GM12878 (cell line): ENCODE measurements around the gene CAMLG. TPM values are rescaled to one million over a fixed set of nuclear protein-coding genes. Genes with fewer than 3 reads are reported as not detected.

Experiments used
- BCLAF1 ChIP-seq: fragments of 450-650 bp; IDR thresholded peaks from 2 replicates; pipeline ENCODE4 v1.6.1; 2017; ENCODE audit warnings: antibody characterized with exemption, mild to moderate bottlenecking, moderate library complexity
- BHLHE40 ChIP-seq, 2 experiments: fragments of 450-650 bp in 1 of 2; IDR thresholded peaks; 2 replicates each; pipeline ENCODE4 v1.6.1; 2011 to 2017; ENCODE audit warnings: low read depth in 2 of 2, borderline replicate concordance in 1 of 2, improper control_type of control experiment in 1 of 2, low read length in 1 of 2, mild to moderate bottlenecking in 1 of 2
- CHD2 ChIP-seq: IDR thresholded peaks from 2 replicates; pipeline ENCODE4 v1.6.1; 2011; ENCODE audit warnings: low read depth, low read length, improper control_type of control experiment, borderline replicate concordance
- FOXM1 ChIP-seq: IDR thresholded peaks from 2 replicates; pipeline ENCODE4 v1.6.1; 2012; ENCODE audit warnings: low read depth, mild to moderate bottlenecking, inconsistent platforms, low read length, moderate library complexity
- HCFC1 ChIP-seq: fragments of 150-350 bp; IDR thresholded peaks from 2 replicates; pipeline ENCODE4 v1.6.1; 2014; ENCODE audit warnings: low read length
- HDAC6 ChIP-seq: fragments of 200-600 bp; sonication (generic); IDR thresholded peaks from one replicate; pipeline ENCODE4 v1.8.0; 2017; ENCODE audit warnings: antibody characterized with exemption; ENCODE audit not compliant: unreplicated experiment
- IKZF1 ChIP-seq: fragments of 450-650 bp; conservative IDR thresholded peaks from 2 replicates; pipeline ENCODE4 v1.6.1; 2017; ENCODE audit warnings: antibody characterized with exemption, mild to moderate bottlenecking
- IKZF2 ChIP-seq, 2 experiments: fragments of 450-650 bp; IDR thresholded peaks; 2 replicates each; pipeline ENCODE4 v1.6.1; 2017; ENCODE audit warnings: mild to moderate bottlenecking in 2 of 2, moderate library complexity in 2 of 2
- LARP7 ChIP-seq: fragments of 450-650 bp; IDR thresholded peaks from 2 replicates; pipeline ENCODE4 v1.6.1; 2017; ENCODE audit warnings: mild to moderate bottlenecking
- MEF2B ChIP-seq: fragments of 450-650 bp; IDR thresholded peaks from 2 replicates; pipeline ENCODE4 v1.6.1; 2018; ENCODE audit warnings: mild to moderate bottlenecking, moderate library complexity; ENCODE audit not compliant: partially characterized antibody, poor library complexity, severe bottlenecking
- MXI1 ChIP-seq: fragments of 150-350 bp; IDR thresholded peaks from 2 replicates; pipeline ENCODE4 v1.6.1; 2011; ENCODE audit warnings: low read depth, mild to moderate bottlenecking, inconsistent platforms, low read length, improper control_type of control experiment
- PAX5 ChIP-seq: IDR thresholded peaks from 2 replicates; pipeline ENCODE4 v1.6.1; 2011; ENCODE audit warnings: low read depth, low read length, borderline replicate concordance
- POLR2AphosphoS5 ChIP-seq: IDR thresholded peaks from 2 replicates; pipeline ENCODE4 v1.6.1; 2011; ENCODE audit warnings: mild to moderate bottlenecking, low read length, inconsistent platforms
- RAD51 ChIP-seq: fragments of 450-650 bp; IDR thresholded peaks from 2 replicates; pipeline ENCODE4 v1.6.1; 2016; ENCODE audit warnings: moderate library complexity, mild to moderate bottlenecking, inconsistent platforms
- RCOR1 ChIP-seq: conservative IDR thresholded peaks from 2 replicates; pipeline ENCODE4 v1.6.1; 2012; ENCODE audit warnings: low read depth, low read length, improper control_type of control experiment
- RELA ChIP-seq: fragments of 450-650 bp; IDR thresholded peaks from 2 replicates; pipeline ENCODE4 v1.8.0; 2014; ENCODE audit warnings: borderline replicate concordance; ENCODE audit not compliant: partially characterized antibody
- SIX5 ChIP-seq: IDR thresholded peaks from 2 replicates; pipeline ENCODE4 v1.6.1; 2011; ENCODE audit warnings: mild to moderate bottlenecking, low read depth, low read length, moderate library complexity; ENCODE audit not compliant: severe bottlenecking
- SMAD5 ChIP-seq: IDR thresholded peaks from 2 replicates; pipeline ENCODE4 v1.6.1; 2016; ENCODE audit warnings: antibody characterized with exemption, low read depth
- SMC3 ChIP-seq: IDR thresholded peaks from 2 replicates; pipeline ENCODE4 v1.6.1; 2011; ENCODE audit warnings: low read length, improper control_type of control experiment, borderline replicate concordance
- SP1 ChIP-seq: IDR thresholded peaks from one replicate; pipeline ENCODE4 v1.6.1; 2011; ENCODE audit warnings: low read depth, low read length
- STAT1 ChIP-seq: fragments of 450-650 bp; conservative IDR thresholded peaks from 2 replicates; pipeline ENCODE4 v1.6.1; 2014; ENCODE audit warnings: antibody characterized with exemption, mild to moderate bottlenecking
- TBL1XR1 ChIP-seq: IDR thresholded peaks from 2 replicates; pipeline ENCODE4 v1.6.1; 2012; ENCODE audit warnings: low read depth, low read length, improper control_type of control experiment
- ZNF592 ChIP-seq: fragments of 450-650 bp; IDR thresholded peaks from 2 replicates; pipeline ENCODE4 v1.6.1; 2017; ENCODE audit warnings: mild to moderate bottlenecking, moderate library complexity
- ZNF622 ChIP-seq: fragments of 450-650 bp; IDR thresholded peaks from 2 replicates; pipeline ENCODE4 v1.6.1; 2017; ENCODE audit warnings: mild to moderate bottlenecking, inconsistent platforms
- ZZZ3 ChIP-seq: IDR thresholded peaks from 2 replicates; pipeline ENCODE4 v1.6.1; 2011; ENCODE audit warnings: low read depth; ENCODE audit not compliant: control insufficient read depth, insufficient read length
- polyA plus RNA-seq, 11 experiments: library from polyadenylated mRNA; depleted of rRNA in 4 of 11; unstranded in 6 of 11; stranded (reverse) in 5 of 11; fragments of >200 nt; fragmentation: Nextera tagmentation in 4 of 11; fragmentation: Illumina TruSeq in 1 of 11; extraction: Ambion mirVana in 4 of 11; extraction: Trizol in 1 of 11; gene quantifications; 1 replicate in 1 of 11; 2 replicates in 10 of 11; pipeline versions ENCODE4 v1.2.1 to v1.2.3, GENCODE V29; 2011 to 2016; ENCODE audit warnings: inconsistent platforms in 2 of 11, missing spikeins in 2 of 11, low read depth in 1 of 11
- total RNA-seq, 4 experiments: library from RNA; depleted of rRNA in 3 of 4; stranded (reverse); fragments of >200 nt in 3 of 4; fragmentation: Illumina TruSeq in 1 of 4; extraction: Trizol in 1 of 4; gene quantifications; 2 replicates each; pipeline versions ENCODE4 v1.2.1 to v1.2.3, GENCODE V29; 2013 to 2021

CAMLG gene
- total and polyA plus RNA-seq, 10 of the 15 experiments (the other 5 are each of a cell fraction or from before 2014, with no cell fraction given) = 18.5 to 51.7 (median 25.5) TPM

GRCh38 chr5:134738133-134738962 is at the start of gene CAMLG (continued):
- TF ChIP-seq MXI1 = peak; percentile 61
- TF ChIP-seq HCFC1 = peak; percentile 90
- TF ChIP-seq TBL1XR1 = no peak
- TF ChIP-seq ZNF622 = no peak
- peak; percentile 80 for TF ChIP-seq SIX5
- TF ChIP-seq ZZZ3 = no peak
- peak; percentile 71 for TF ChIP-seq CHD2
- 0 out of 2 replicates have a peak, but pooled peaks have one; percentile 1 for TF ChIP-seq STAT1
- peak; percentile 47; the same call in 1 of the 2 replicates for TF ChIP-seq PAX5
- TF ChIP-seq RELA = peak; percentile 69
- no peak for TF ChIP-seq BCLAF1
- no peak for TF ChIP-seq RCOR1
- TF ChIP-seq RAD51 = peak; percentile 80
- TF ChIP-seq POLR2AphosphoS5 = peak; percentile 84
- TF ChIP-seq SMC3 = peak; percentile 57; the same call in 1 of the 2 replicates
- 0 out of 4 replicates have a peak, but pooled peaks of 1 of the 2 experiments have one; percentile 6 for TF ChIP-seq IKZF2 (IDR thresholded peaks at IDR 0.05)
- no peak for TF ChIP-seq FOXM1
- peak; percentile 74 to 93 for TF ChIP-seq BHLHE40 (IDR thresholded peaks at IDR 0.05; ENCODE audit: borderline replicate concordance in 1 of 2, low read depth in 2 of 2, low read length in 1 of 2)
- peak; percentile 80 for TF ChIP-seq SMAD5
- TF ChIP-seq HDAC6 = no peak
- TF ChIP-seq LARP7 = peak; percentile 86
- 0 out of 2 replicates have a peak, but pooled peaks have one; percentile 70 for TF ChIP-seq ZNF592
- TF ChIP-seq IKZF1 = peak; percentile 72
- TF ChIP-seq SP1 = peak; percentile 33
- peak; percentile 54 for TF ChIP-seq MEF2B
